Measurements from ENCODE around the gene WDR35. TPM values are rescaled to one million over a fixed set of nuclear protein-coding genes. Genes with fewer than 3 reads are reported as not detected.

Gene WDR35
- total and polyA plus RNA-seq, 4 donors, result 0.97 to 3.8 (median 1.6) TPM

DNA sequence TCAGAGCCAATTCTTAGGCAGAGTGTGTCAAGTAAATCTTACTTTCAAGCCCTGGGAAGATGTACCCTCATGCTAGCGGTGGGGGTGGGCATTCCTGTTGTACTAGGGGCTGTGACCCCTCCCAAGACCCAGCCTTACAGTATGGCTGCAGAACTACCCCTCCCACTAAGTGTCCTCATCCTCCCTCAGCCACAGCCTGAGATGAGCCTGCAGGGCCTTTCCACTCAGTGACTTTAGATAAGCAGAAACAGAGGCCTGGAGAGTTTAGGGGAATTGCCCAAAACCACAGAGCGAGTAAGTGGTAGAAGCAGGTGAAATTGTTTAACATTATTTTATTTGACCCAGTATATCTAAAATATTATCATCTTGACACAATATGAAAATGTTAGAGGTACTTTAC, 124.8 kb downstream of the WDR35 start:
- TF ChIP-seq SP1 (IDR thresholded peaks at IDR 0.05) (no peak), TAF1 (conservative IDR thresholded peaks at IDR 0.05) (no peak), YY1 (IDR thresholded peaks at IDR 0.05) (no peak), FOXA2 (IDR thresholded peaks at IDR 0.05) (no peak), RAD21 (IDR thresholded peaks at IDR 0.05) (no peak)
- TF ChIP-seq, protein P1, sequence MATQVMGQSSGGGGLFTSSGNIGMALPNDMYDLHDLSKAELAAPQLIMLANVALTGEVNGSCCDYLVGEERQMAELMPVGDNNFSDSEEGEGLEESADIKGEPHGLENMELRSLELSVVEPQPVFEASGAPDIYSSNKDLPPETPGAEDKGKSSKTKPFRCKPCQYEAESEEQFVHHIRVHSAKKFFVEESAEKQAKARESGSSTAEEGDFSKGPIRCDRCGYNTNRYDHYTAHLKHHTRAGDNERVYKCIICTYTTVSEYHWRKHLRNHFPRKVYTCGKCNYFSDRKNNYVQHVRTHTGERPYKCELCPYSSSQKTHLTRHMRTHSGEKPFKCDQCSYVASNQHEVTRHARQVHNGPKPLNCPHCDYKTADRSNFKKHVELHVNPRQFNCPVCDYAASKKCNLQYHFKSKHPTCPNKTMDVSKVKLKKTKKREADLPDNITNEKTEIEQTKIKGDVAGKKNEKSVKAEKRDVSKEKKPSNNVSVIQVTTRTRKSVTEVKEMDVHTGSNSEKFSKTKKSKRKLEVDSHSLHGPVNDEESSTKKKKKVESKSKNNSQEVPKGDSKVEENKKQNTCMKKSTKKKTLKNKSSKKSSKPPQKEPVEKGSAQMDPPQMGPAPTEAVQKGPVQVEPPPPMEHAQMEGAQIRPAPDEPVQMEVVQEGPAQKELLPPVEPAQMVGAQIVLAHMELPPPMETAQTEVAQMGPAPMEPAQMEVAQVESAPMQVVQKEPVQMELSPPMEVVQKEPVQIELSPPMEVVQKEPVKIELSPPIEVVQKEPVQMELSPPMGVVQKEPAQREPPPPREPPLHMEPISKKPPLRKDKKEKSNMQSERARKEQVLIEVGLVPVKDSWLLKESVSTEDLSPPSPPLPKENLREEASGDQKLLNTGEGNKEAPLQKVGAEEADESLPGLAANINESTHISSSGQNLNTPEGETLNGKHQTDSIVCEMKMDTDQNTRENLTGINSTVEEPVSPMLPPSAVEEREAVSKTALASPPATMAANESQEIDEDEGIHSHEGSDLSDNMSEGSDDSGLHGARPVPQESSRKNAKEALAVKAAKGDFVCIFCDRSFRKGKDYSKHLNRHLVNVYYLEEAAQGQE (IDR thresholded peaks at IDR 0.05), result no peak
- TF ChIP-seq, protein P2, sequence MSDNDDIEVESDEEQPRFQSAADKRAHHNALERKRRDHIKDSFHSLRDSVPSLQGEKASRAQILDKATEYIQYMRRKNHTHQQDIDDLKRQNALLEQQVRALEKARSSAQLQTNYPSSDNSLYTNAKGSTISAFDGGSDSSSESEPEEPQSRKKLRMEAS (IDR thresholded peaks at IDR 0.05), result no peak
- 89% methylated on average over 2 of the region's 2 CpGs for WGBS

DNA sequence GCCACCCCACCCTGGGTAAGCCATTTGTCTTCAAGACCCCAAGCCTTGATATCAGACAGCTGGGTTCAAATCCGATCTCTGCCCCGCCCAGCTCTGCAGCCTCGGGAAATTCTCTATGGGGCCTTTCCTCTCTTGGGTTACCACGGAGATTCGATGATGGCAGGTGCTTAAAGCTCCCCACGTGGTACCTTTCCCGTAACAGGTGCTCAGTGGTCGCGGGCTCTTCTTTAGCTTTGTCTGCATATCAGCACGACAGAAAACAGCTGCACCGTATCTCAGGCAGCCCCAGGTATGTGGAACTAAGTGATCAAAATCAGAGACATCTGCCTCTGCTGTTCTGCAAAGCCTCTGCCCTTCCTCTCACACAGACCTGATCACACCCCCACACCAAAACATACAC, 125.5 kb downstream of the WDR35 start:
- H3K27me3 ChIP-seq (ENCODE audit: control insufficient read depth in 4 of 4, insufficient read depth in 4 of 4, low read length in 3 of 4), result no peaks in the 10 kb centered on the region
- no peak for DNase-seq (ENCODE audit: low spot score)
- H3K36me3 ChIP-seq (ENCODE audit: control insufficient read depth in 4 of 4, insufficient read depth in 3 of 4, low read depth in 1 of 4, low read length in 3 of 4), result no peaks in the 10 kb centered on the region
- peaks cover 0 to 9% (median 4%) of the 10 kb centered on the region in 4 donors for H3K4me1 ChIP-seq (ENCODE audit: control insufficient read depth in 4 of 4, insufficient read depth in 4 of 4, low read length in 3 of 4)
- no peaks in the 10 kb centered on the region for H3K9me3 ChIP-seq (ENCODE audit: control insufficient read depth in 4 of 4, low read length in 3 of 4)
- no peak overlapping the region for H3K27ac ChIP-seq (ENCODE audit: low read depth in 1 of 2, low read length in 2 of 2)
- WGBS, result 85% methylated on average over 11 of the region's 11 CpGs
- H3K4me3 ChIP-seq (ENCODE audit: low read depth in 1 of 3, low read length in 3 of 3), result no peak overlapping the region
- TF ChIP-seq, protein P3, sequence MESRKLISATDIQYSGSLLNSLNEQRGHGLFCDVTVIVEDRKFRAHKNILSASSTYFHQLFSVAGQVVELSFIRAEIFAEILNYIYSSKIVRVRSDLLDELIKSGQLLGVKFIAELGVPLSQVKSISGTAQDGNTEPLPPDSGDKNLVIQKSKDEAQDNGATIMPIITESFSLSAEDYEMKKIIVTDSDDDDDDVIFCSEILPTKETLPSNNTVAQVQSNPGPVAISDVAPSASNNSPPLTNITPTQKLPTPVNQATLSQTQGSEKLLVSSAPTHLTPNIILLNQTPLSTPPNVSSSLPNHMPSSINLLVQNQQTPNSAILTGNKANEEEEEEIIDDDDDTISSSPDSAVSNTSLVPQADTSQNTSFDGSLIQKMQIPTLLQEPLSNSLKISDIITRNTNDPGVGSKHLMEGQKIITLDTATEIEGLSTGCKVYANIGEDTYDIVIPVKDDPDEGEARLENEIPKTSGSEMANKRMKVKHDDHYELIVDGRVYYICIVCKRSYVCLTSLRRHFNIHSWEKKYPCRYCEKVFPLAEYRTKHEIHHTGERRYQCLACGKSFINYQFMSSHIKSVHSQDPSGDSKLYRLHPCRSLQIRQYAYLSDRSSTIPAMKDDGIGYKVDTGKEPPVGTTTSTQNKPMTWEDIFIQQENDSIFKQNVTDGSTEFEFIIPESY (IDR thresholded peaks at IDR 0.05), result no peak
- TF ChIP-seq GABPA (IDR thresholded peaks at IDR 0.05 in 1 of 2, conservative IDR thresholded peaks at IDR 0.05 in 1 of 2) (no peak), NR2F2 (IDR thresholded peaks at IDR 0.05) (no peak), JUND (IDR thresholded peaks at IDR 0.05) (no peak), TAF1 (conservative IDR thresholded peaks at IDR 0.05) (no peak), RXRA (IDR thresholded peaks at IDR 0.05) (no peak), HNF4G (IDR thresholded peaks at IDR 0.05) (no peak)
- TF ChIP-seq, protein P2 (IDR thresholded peaks at IDR 0.05), result no peak
- TF ChIP-seq, protein P4, sequence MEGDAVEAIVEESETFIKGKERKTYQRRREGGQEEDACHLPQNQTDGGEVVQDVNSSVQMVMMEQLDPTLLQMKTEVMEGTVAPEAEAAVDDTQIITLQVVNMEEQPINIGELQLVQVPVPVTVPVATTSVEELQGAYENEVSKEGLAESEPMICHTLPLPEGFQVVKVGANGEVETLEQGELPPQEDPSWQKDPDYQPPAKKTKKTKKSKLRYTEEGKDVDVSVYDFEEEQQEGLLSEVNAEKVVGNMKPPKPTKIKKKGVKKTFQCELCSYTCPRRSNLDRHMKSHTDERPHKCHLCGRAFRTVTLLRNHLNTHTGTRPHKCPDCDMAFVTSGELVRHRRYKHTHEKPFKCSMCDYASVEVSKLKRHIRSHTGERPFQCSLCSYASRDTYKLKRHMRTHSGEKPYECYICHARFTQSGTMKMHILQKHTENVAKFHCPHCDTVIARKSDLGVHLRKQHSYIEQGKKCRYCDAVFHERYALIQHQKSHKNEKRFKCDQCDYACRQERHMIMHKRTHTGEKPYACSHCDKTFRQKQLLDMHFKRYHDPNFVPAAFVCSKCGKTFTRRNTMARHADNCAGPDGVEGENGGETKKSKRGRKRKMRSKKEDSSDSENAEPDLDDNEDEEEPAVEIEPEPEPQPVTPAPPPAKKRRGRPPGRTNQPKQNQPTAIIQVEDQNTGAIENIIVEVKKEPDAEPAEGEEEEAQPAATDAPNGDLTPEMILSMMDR (IDR thresholded peaks at IDR 0.05; ENCODE audit: low read depth, low read length, missing input control), result no peak
- TF ChIP-seq, protein P1 (IDR thresholded peaks at IDR 0.05), result no peak
- no peak overlapping the region for H3K9ac ChIP-seq (ENCODE audit: low read depth in 1 of 2, low read length in 2 of 2)

More for the DNA sequence above, 124.8 kb downstream of the WDR35 start:
- Histone ChIP-seq H3K4me3 (ENCODE audit: low read depth in 1 of 3, low read length in 3 of 3) (no peak overlapping the region), H3K36me3 (ENCODE audit: control insufficient read depth in 4 of 4, insufficient read depth in 3 of 4, low read depth in 1 of 4, low read length in 3 of 4) (no peaks in the 10 kb centered on the region), H3K9ac (ENCODE audit: low read depth in 1 of 2, low read length in 2 of 2) (no peak overlapping the region), H3K27ac (ENCODE audit: low read depth in 1 of 2, low read length in 2 of 2) (no peak overlapping the region), H3K9me3 (ENCODE audit: control insufficient read depth in 4 of 4, low read length in 3 of 4) (no peaks in the 10 kb centered on the region), H3K4me1 (ENCODE audit: control insufficient read depth in 4 of 4, insufficient read depth in 4 of 4, low read length in 3 of 4) (peaks cover 0 to 9% (median 4%) of the 10 kb centered on the region in 4 donors), H3K27me3 (ENCODE audit: control insufficient read depth in 4 of 4, insufficient read depth in 4 of 4, low read length in 3 of 4) (no peaks in the 10 kb centered on the region)
- no peak for DNase-seq (ENCODE audit: low spot score)
